HG02852 (cell line): ENCODE measurements around the gene MGAT1.
A peak's percentile ranks its signal among the peaks of the same experiment; 100 is the strongest.
"Not testable (repeated sequence)": the region's sequence is repeated elsewhere in the genome, so short reads cannot be mapped to it uniquely, and the experiment has no call there.

Experiments used
- ATAC-seq: cut with Tn5 transposase; IDR thresholded peaks from one replicate; pipeline ENCODE4 v1.9.1; 2021; ENCODE audit warnings: mild to moderate bottlenecking, moderate library complexity; ENCODE audit not compliant: unreplicated experiment

Gene MGAT1

GRCh38 chr5:180802325-180803180 is at the start of gene MGAT1:
Gene MGAT1 (minus strand): TSS chr5:180802806. CDS start chr5:180792971, 9,835 bp downstream.
- ATAC-seq: peak; percentile 46

GRCh38 chr5:180850434-180851078 is 48.0 kb upstream of the MGAT1 start:
- no peak for ATAC-seq

DNA sequence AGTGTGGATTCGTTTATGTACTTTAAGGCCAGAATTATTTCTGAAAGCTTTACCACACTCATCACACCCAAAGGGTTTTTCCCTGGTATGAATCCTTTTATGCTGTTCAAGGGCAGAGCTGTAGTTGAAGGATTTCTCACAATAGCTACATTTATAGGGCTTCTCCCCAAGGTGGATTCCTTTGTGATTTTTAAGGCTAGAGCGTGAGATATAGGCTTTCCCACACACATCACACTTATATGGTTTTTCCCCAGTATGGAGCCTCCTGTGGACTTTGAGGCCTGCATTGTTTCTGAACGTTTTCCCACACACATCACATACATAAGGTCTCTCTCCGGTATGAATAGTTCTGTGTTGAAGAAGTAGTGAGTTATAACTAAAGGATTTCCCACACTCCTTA is 47.2 kb upstream of the MGAT1 start:
- no peak for ATAC-seq

- no peak for ATAC-seq
These were observed 46.3 kb upstream of the MGAT1 start for GRCh38 chr5:180848878-180849277.

DNA sequence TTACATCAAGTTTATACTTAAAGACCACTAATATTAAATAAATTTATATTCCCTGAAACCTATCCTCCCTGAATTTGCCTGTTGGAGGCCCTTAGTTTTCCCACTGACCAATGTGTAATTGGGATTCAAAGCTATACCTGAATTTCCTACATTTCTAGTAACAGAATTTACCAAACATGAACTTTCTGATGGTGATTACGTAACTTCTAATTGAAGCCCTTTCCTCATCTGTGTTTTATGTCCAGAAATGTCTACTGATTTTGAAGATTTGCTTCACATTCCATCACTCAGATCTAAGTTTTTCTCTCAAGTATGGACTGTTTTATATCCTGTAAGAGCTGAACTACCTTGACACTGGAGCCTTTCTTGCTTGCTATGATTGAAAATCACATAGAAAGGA is 45.7 kb upstream of the MGAT1 start:
- no peak for ATAC-seq

DNA sequence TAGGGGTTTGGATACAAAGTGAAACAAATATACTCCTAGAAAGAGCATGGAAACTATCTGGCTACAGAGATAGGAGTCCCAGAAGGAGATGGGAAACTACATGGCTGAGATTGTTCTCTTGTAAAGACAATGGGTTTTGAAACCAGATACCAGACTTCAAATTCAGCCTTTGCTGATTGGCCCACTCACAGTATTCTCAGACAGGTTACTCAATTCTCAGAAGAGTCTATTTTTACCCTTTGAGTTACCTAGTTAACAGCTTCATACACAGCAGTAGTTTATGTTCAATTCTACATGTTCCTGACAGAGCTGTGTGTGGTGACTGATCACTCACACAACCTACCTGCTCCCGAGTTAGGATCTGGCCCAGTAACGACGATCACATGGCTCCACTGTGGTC is 44.4 kb upstream of the MGAT1 start:
- no peak for ATAC-seq

GRCh38 chr5:180844858-180845257 is 42.3 kb upstream of the MGAT1 start:
- no peak for ATAC-seq

- ATAC-seq: no peak
These were observed 41.8 kb upstream of the MGAT1 start for GRCh38 chr5:180844432-180844831.

DNA sequence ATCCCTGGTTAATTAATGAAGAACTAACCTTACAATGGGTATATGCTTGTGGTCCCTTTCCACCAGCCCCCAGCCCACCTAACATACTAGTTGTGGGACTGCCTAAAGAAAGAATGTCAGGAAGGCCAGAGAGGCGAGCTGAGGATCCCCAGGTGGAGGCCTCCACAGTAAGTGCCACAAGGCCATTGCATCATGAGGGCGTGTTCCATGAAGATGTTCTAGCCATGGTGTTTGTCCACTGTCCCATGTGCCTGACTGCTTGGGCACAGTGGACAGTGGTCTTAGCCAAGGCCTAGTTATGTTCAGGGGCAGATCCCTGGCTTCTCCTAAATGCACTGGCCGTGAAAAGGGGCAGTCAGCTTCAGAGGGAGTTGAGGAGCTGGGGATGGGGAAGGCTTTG is 37.3 kb upstream of the MGAT1 start:
- no peak for ATAC-seq

- ATAC-seq: no peak
These were observed 36.6 kb upstream of the MGAT1 start for GRCh38 chr5:180839227-180839626.

GRCh38 chr5:180837478-180837877 is 34.9 kb upstream of the MGAT1 start:
- ATAC-seq: no peak

DNA sequence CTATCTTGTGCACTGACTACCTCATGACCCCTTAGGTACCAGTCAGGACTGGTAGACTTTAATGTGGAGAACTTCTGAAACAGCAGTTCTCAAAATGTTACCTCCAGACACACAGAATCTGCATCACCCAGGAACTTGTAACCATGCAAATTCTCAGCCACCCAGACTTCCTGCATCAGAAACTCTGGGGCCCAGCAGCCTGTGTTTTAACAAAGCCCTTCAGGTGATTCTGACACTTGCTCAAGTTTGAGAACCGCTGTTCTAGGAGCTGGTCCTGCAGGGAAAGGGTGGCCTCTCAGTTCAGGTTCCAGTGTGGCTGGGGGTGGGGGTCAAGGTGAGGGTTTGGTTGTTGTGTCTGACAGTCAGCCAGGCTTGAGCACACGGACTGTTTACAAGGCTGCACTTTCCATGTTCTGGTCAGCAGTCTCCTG is 30.0 kb upstream of the MGAT1 start:
- peak; percentile 43 for ATAC-seq

DNA sequence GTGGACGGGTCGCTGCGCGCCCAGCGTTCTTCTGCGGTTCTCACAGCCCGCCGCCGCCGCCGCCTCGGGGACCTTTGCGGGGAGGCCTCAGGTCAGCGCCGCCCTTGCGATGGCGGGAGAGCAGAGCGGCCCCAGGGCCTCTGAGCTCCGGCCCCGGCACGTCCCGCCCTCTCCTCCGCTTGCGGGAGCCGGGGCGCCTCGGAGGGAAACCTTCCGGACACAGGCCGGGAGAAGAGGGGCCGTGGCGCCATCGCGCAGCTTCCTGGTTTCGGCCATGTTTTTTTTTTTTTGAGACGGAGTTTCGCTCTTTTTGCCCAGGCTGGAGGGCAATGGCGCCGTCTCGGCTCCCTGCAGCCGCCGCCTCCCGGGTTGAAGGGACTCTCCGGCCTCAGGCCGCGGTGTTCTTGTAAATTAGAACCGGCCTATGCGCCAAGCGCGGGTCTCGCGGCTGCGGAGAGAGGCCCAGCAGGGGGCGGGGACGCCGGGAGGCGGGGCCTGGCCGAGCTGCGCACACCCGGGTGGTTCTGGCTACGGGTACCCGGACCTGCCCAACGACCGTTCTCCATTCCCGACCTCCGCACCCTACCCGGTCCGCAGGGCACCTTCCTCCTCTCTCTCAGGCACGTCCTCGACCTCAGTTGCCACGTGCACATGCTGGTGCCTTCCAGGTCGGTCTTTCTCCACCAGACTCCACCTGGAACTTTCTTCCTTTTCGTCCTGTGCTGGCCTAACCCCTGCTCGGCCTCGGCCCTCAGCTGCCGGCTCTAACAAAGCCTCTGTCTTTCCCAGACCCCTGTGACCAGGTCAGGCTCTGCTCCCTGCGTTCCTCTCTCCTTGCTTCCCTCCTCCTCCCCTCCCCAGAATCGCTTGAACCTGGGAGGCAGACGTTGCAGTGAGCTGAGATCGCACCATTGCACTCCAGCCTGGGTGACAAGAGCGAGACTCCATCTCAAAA is 28.8 kb upstream of the MGAT1 start:
- peak; percentile 68 for ATAC-seq

DNA sequence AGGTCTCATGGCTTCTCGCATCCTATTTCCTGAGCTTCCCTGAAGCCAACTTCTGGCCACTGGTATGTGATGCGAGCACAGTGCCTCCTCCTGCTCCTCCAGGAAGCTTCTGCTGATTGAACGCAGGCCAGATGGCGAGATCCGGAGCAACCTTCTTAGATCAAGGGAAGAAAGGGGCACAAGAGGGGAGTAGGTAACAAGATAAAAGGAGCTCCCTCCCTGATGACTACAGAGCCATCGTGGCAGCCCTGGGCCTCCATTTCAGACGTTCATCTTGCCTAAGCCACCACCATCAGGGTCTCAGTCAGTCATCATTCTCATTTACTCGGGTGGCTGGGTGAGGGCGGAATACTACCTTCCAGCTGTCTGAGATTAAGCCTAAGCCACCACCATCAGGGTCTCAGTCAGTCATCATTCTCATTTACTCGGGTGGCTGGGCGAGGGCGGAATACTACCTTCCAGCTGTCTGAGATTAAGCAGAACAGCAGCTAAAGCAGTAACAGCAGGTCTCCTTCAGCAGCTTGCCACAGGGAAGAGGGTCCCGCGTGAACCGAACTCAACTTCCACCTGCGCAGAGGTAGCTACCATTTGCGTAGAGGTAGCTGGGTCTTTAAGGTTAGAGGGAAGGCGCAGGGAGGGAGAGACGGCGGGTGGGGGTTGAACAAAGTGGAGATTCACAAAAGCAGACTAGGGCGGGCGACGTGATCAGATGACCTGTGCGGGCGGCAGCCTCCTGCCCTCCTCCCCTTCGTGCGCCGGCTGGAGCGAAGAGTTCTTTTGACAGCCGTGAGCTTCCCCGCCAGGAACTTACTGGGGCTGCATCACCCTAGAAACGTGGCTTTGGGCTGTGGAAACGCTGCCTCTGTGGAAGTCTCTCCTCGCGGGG is 27.9 kb upstream of the MGAT1 start:
- peak; percentile 60 for ATAC-seq

- ATAC-seq: no peak
These were observed 27.1 kb upstream of the MGAT1 start for GRCh38 chr5:180829726-180830125.

DNA sequence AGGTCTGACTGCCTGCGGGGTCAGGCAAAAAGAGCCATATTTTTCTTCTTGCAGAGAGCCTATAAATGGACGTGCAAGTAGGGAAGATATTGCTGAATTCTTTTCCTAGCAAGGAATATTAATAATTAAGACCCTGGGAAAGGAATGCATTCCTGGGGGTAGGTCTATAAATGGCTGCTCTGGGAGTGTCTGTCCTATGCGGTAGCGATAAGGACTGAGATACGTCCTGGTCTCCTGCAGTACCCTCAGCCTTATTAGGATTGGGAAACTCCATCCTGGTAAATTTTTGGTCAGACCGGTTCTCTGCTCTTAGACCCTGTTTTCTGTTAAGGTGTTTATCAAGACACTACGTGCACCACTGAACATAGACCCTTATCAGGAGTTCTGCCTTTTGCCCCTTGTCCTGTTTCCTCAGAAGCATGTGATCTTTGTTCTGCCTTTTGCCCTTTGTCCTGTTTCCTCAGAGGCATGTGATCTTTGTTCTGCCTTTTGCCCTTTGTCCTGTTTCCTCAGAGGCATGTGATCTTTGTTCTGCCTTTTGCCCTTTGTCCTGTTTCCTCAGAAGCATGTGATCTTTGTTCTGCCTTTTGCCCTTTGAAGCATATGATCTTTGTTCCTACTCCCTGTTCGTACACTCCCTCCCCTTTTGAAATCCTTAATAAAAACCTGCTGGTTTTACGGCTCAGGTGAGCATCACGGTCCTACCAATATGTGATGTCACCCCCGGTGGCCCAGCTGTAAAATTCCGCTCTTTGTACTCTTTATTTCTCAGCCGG is 26.3 kb upstream of the MGAT1 start:
- ATAC-seq: not testable (repeated sequence)

DNA sequence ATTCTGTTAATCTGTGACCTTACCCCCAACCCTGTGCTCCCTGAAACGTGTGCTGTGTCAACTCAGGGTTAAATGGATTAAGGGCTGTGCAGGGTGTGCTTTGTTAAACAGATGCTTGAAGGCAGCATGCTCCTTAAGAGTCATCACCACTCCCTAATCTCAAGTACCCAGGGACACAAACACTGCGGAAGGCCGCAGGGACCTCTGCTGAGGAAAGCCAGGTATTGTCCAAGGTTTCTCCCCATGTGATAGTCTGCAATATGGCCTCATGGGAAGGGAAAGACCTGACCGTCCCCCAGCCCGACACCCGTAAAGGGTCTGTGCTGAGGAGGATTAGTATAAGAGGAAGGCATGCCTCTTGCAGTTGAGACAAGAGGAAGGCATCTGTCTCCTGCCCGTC is 24.8 kb upstream of the MGAT1 start:
- not testable (repeated sequence) for ATAC-seq

- ATAC-seq: no peak
These were observed 23.3 kb upstream of the MGAT1 start for GRCh38 chr5:180825768-180826525.
